Caco-2 (cell line): ENCODE results near the gene LTBP2. TPM values are rescaled to one million over a fixed set of nuclear protein-coding genes. Genes with fewer than 3 reads are reported as not detected.

Experiments used
- BruUV-seq: library from RNA; stranded (reverse); fragments of 400-500 nt; replicated peaks from 2 replicates; lab custom pipeline; 2021; lab: Mats Ljungman, UMichigan
- CTCF ChIA-PET: fragments of 300-600 bp; sonication (Branson Sonifier 250); formaldehyde crosslinking; loops from one replicate; lab custom pipeline; 2022; ENCODE audit warnings: antibody characterized with exemption; lab: Charles Lee
- POLR2A ChIA-PET: fragments of 300-600 bp; sonication (Branson Sonifier 250); formaldehyde crosslinking; loops from one replicate; lab custom pipeline; 2022; ENCODE audit warnings: antibody characterized with exemption; lab: Charles Lee
- DNase-seq, 2 experiments: peaks; one replicate each; pipeline versions ENCODE4 v3.0.0 to v3.0.0-alpha.2; 2020 to 2022
- H3K27me3 ChIP-seq: replicated peaks from 2 replicates; pipeline ENCODE4 v1.6.0; 2011; ENCODE audit warnings: low read length; ENCODE audit not compliant: control insufficient read depth, insufficient read depth
- H3K36me3 ChIP-seq: 2 replicates; pipeline ENCODE4 v1.5.1; 2011; ENCODE audit warnings: low read length; ENCODE audit not compliant: control insufficient read depth, insufficient read depth
- H3K4me1 ChIP-seq: fragments of 250-450 bp; sonication (Bioruptor Pico); 2 replicates; pipeline ENCODE4 v1.5.1; 2020; ENCODE audit warnings: mild to moderate bottlenecking
- H3K4me3 ChIP-seq: 2 replicates; pipeline ENCODE4 v1.5.1; 2011; ENCODE audit warnings: low read depth, mild to moderate bottlenecking, control low read depth, low read length
- H3K9me3 ChIP-seq: fragments of 250-450 bp; sonication (Bioruptor Pico); 2 replicates; pipeline ENCODE4 v1.5.1; 2020; ENCODE audit warnings: mild to moderate bottlenecking, moderate library complexity
- H3K27ac Mint-ChIP-seq: one replicate; pipeline ENCODE4 v1.8.0; 2022; ENCODE audit warnings: mixed read lengths; ENCODE audit not compliant: unreplicated experiment
- H3K27me3 Mint-ChIP-seq: one replicate; pipeline ENCODE4 v1.8.0; 2022; ENCODE audit warnings: mixed read lengths; ENCODE audit not compliant: insufficient read depth, unreplicated experiment
- H3K36me3 Mint-ChIP-seq: one replicate; pipeline ENCODE4 v1.8.0; 2022; ENCODE audit warnings: mild to moderate bottlenecking, mixed read lengths; ENCODE audit not compliant: insufficient read depth, unreplicated experiment
- H3K4me1 Mint-ChIP-seq: one replicate; pipeline ENCODE4 v1.8.0; 2022; ENCODE audit warnings: low read depth, mixed read lengths; ENCODE audit not compliant: unreplicated experiment
- H3K4me3 Mint-ChIP-seq: one replicate; pipeline ENCODE4 v1.8.0; 2022; ENCODE audit warnings: mild to moderate bottlenecking, moderate library complexity, mixed read lengths; ENCODE audit not compliant: unreplicated experiment
- H3K9me3 Mint-ChIP-seq: one replicate; pipeline ENCODE4 v1.8.0; 2022; ENCODE audit warnings: mixed read lengths; ENCODE audit not compliant: unreplicated experiment
- intact Hi-C: fragments of 100-400 bp; cut with micrococcal nuclease; formaldehyde crosslinking; loops from one replicate; pipeline ENCODE4 v1.10.0; 2022; ENCODE audit not compliant: unreplicated experiment
- total RNA-seq: library from RNA; stranded (reverse); gene quantifications from 2 replicates; pipeline ENCODE4 v1.2.3, GENCODE V29; 2022
- TF ChIP-seq, protein P1 (sequence below), 2 experiments: fragments of 200-600 bp in 1 of 2; IDR thresholded peaks; 1 replicate in 1 of 2; 2 replicates in 1 of 2; pipeline versions ENCODE4 v1.5.1 to v1.8.0; 2011 to 2022; ENCODE audit warnings: antibody characterized with exemption in 1 of 2, control low read depth in 1 of 2, inconsistent platforms in 1 of 2, low read depth in 1 of 2, low read length in 1 of 2, mild to moderate bottlenecking in 1 of 2, moderate library complexity in 1 of 2; ENCODE audit not compliant: insufficient read depth in 1 of 2, severe bottlenecking in 1 of 2, unreplicated experiment in 1 of 2

LTBP2 gene
- total RNA-seq, 1 experiment from 2014 or later = 0.86 TPM

DNA sequence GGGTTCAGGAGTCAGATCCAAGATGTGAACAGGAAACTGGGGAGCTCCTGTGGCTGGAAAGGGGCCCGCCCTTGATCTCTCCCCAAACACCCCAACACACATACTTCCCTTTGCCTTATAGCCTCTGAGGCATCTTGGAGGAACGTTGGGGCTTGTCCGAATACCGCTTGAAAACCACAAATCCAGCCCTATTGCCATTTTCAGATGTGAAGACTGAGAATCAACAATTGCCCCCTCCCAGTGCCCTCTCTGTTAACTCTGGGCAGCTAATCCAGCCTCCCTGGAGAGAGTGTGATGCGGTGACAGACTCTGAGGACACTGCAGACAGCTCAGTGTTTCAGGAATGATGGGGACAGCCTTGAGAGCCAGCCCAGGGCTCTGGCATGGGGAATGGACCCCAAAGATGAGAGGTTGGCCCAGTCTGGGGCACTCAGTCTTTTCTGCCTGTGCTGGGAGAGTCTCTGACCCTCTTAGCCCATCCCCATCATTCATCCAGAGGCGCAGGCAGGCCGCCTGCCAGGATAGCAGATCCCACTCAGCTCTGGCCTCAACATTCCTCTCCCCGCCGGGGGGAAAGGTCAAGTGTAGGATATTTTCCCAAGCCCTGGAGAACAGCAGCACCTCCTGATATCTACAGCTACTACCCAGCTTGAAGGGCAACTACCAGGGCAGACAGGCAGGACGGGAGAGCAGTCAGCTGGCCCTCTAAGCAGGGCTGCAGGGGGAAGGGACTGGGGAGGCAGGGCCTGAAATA is 24.6 kb upstream of the LTBP2 start:
- H3K27ac Mint-ChIP-seq = no peak overlapping the region
- CTCF ChIA-PET = no interaction called here
- POLR2A ChIA-PET = no interaction called here
- intact Hi-C loops = no loop called here
- TF ChIP-seq, protein P1, sequence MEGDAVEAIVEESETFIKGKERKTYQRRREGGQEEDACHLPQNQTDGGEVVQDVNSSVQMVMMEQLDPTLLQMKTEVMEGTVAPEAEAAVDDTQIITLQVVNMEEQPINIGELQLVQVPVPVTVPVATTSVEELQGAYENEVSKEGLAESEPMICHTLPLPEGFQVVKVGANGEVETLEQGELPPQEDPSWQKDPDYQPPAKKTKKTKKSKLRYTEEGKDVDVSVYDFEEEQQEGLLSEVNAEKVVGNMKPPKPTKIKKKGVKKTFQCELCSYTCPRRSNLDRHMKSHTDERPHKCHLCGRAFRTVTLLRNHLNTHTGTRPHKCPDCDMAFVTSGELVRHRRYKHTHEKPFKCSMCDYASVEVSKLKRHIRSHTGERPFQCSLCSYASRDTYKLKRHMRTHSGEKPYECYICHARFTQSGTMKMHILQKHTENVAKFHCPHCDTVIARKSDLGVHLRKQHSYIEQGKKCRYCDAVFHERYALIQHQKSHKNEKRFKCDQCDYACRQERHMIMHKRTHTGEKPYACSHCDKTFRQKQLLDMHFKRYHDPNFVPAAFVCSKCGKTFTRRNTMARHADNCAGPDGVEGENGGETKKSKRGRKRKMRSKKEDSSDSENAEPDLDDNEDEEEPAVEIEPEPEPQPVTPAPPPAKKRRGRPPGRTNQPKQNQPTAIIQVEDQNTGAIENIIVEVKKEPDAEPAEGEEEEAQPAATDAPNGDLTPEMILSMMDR (IDR thresholded peaks at IDR 0.05; ENCODE audit: insufficient read depth in 1 of 2, low read depth in 1 of 2, low read length in 1 of 2, severe bottlenecking in 1 of 2, unreplicated experiment in 1 of 2) = no peak
- Histone ChIP-seq H3K4me3 (no peak overlapping the region), H3K4me1 (peaks cover 12% of the 10 kb centered on the region; the same call in 1 of the 2 replicates), H3K27me3 (no peaks in the 10 kb centered on the region), H3K36me3 (no peaks in the 10 kb centered on the region), H3K9me3 (no peaks in the 10 kb centered on the region)
- H3K4me1 Mint-ChIP-seq = peaks cover 16% of the 10 kb centered on the region
- H3K4me3 Mint-ChIP-seq = no peak overlapping the region
- no peak for DNase-seq
- BruUV-seq = no TSS peak
- no peaks in the 10 kb centered on the region for H3K36me3 Mint-ChIP-seq
- no peaks in the 10 kb centered on the region for H3K9me3 Mint-ChIP-seq
- no peaks in the 10 kb centered on the region for H3K27me3 Mint-ChIP-seq

DNA sequence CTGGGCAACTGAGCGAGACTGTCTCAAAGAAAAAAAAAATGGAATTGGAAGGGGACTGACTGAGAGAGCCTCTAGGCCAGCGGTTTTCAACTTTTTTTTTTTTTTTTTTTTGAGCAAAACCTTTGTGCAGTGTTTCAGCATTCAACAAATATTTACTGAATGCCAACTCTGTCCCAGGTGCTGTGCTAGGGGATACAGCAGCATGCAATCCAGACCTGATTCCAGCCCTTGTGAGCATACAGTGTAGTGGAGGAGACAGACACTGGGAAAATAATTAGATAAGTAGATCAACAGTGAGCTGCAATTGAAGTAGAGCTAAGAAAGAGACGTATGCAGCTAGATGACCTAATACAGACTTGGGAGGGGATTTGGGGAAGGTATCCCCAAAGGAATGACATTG is 23.8 kb upstream of the LTBP2 start:
- BruUV-seq = no TSS peak
- POLR2A ChIA-PET = no interaction called here
- H3K4me1 ChIP-seq = peaks cover 12% of the 10 kb centered on the region; the same call in 1 of the 2 replicates

DNA sequence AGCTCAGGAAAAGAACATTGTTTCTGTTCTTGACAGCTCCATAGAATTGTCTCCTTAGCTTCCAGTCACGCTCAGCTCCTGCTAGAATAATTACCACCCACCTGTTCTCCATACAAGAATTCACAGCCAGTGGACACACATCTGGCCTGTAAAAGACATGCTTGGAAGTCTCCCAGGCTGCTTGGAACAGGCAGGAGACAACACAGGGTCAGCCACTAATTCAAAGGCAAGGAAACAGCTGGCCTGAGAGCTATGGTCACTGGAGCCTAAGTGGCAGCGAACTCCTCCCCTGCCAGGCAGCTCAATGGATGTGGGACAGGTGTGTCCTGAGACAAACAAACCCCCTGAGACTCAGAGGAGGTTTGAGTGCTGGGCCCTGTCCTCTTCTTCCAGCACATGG is 22.9 kb upstream of the LTBP2 start:
- H3K4me1 Mint-ChIP-seq = peaks cover 16% of the 10 kb centered on the region
- H3K36me3 Mint-ChIP-seq = no peaks in the 10 kb centered on the region
- peaks cover 12% of the 10 kb centered on the region; the same call in 1 of the 2 replicates for H3K4me1 ChIP-seq
- TF ChIP-seq, protein P1 (IDR thresholded peaks at IDR 0.05; ENCODE audit: insufficient read depth in 1 of 2, low read depth in 1 of 2, low read length in 1 of 2, severe bottlenecking in 1 of 2, unreplicated experiment in 1 of 2) = no peak
- H3K27me3 Mint-ChIP-seq = no peaks in the 10 kb centered on the region
- H3K27me3 ChIP-seq = no peaks in the 10 kb centered on the region
- DNase-seq = no peak
- BruUV-seq = no TSS peak
- no peak overlapping the region for H3K4me3 ChIP-seq
- H3K27ac Mint-ChIP-seq = no peak overlapping the region
- no peaks in the 10 kb centered on the region for H3K9me3 Mint-ChIP-seq
- H3K9me3 ChIP-seq = no peaks in the 10 kb centered on the region
- POLR2A ChIA-PET = no interaction called here
- no peaks in the 10 kb centered on the region; the same call in 1 of the 2 replicates for H3K36me3 ChIP-seq
- CTCF ChIA-PET = no interaction called here
- intact Hi-C loops = no loop called here
- H3K4me3 Mint-ChIP-seq = no peak overlapping the region

More for the DNA sequence above, 23.8 kb upstream of the LTBP2 start:
- CTCF ChIA-PET = no interaction called here
- TF ChIP-seq, protein P1 (IDR thresholded peaks at IDR 0.05; ENCODE audit: insufficient read depth in 1 of 2, low read depth in 1 of 2, low read length in 1 of 2, severe bottlenecking in 1 of 2, unreplicated experiment in 1 of 2) = no peak
- Mint-ChIP-seq H3K4me1 (peaks cover 16% of the 10 kb centered on the region), H3K4me3 (no peak overlapping the region), H3K36me3 (no peaks in the 10 kb centered on the region), H3K27me3 (no peaks in the 10 kb centered on the region), H3K27ac (no peak overlapping the region), H3K9me3 (no peaks in the 10 kb centered on the region)
- intact Hi-C loops = no loop called here
- Histone ChIP-seq H3K36me3 (no peaks in the 10 kb centered on the region; the same call in 1 of the 2 replicates), H3K9me3 (no peaks in the 10 kb centered on the region), H3K27me3 (no peaks in the 10 kb centered on the region), H3K4me3 (no peak overlapping the region)
- DNase-seq = no peak
